IPS-18c (cell line): ENCODE data around the gene NPAS1.

Experiments
- H3K4me3 ChIP-seq: 2 replicates; pipeline ENCODE4 v1.7.0; 2013; ENCODE audit warnings: low read depth, mild to moderate bottlenecking, low read length, moderate library complexity; ENCODE audit not compliant: insufficient read depth
- H3K9me3 ChIP-seq: one replicate; pipeline ENCODE4 v1.6.1; 2013; ENCODE audit warnings: mild to moderate bottlenecking, low read length, moderate library complexity; ENCODE audit not compliant: control insufficient read depth, insufficient read depth

The NPAS1 gene

GRCh38 chr19:47086280-47086679, 66.6 kb downstream of the NPAS1 start:
- Histone ChIP-seq H3K4me3 (no peak overlapping the region), H3K9me3 (no peaks in the 10 kb centered on the region)

GRCh38 chr19:47089767-47090350, 70.2 kb downstream of the NPAS1 start:
- Histone ChIP-seq H3K4me3 (no peak overlapping the region), H3K9me3 (no peaks in the 10 kb centered on the region)

GRCh38 chr19:47093254-47093653, 73.6 kb downstream of the NPAS1 start:
- Histone ChIP-seq H3K4me3 (no peak overlapping the region), H3K9me3 (no peaks in the 10 kb centered on the region)

- H3K4me3 ChIP-seq, result no peak overlapping the region
Measured at GRCh38 chr19:47093841-47094240, 74.2 kb downstream of the NPAS1 start.

GRCh38 chr19:47094557-47095475, 75.2 kb downstream of the NPAS1 start:
- no peak overlapping the region for H3K4me3 ChIP-seq
- H3K9me3 ChIP-seq, result no peaks in the 10 kb centered on the region

More at GRCh38 chr19:47093841-47094240, 74.2 kb downstream of the NPAS1 start:
- H3K9me3 ChIP-seq, result no peaks in the 10 kb centered on the region
